A673 (cell line): ENCODE results near the gene LRP1B. TPM values are rescaled to one million over a fixed set of nuclear protein-coding genes. Genes with fewer than 3 reads are reported as not detected.

Experiments
- BruUV-seq: library from RNA; stranded (reverse); fragments of 400-500 nt; replicated peaks from 2 replicates; lab custom pipeline; 2021; lab: Mats Ljungman, UMichigan
- CTCF ChIA-PET: fragments of 300-600 bp; sonication (Branson Sonifier 250); formaldehyde crosslinking; loops from one replicate; lab custom pipeline; 2022; ENCODE audit warnings: antibody characterized with exemption; lab: Charles Lee
- POLR2A ChIA-PET: fragments of 300-600 bp; sonication (Branson Sonifier 250); formaldehyde crosslinking; loops from one replicate; lab custom pipeline; 2022; ENCODE audit warnings: antibody characterized with exemption; ENCODE audit not compliant: low non-redundant PET; lab: Charles Lee
- DNase-seq: peaks from one replicate; pipeline ENCODE4 v3.0.0-alpha.2; 2015; ENCODE audit warnings: low spot score
- H3K27ac ChIP-seq: fragments of 200-600 bp; sonication (generic); 2 replicates; pipeline ENCODE4 v1.5.1; 2016; ENCODE audit warnings: mixed run types, low read depth, mild to moderate bottlenecking, mixed read lengths, antibody characterized with exemption, low read length; ENCODE audit not compliant: poor library complexity, severe bottlenecking
- H3K27me3 ChIP-seq: fragments of 200-600 bp; sonication (generic); replicated peaks from 2 replicates; pipeline ENCODE4 v1.6.1; 2017; ENCODE audit warnings: mixed run types, low read depth, mild to moderate bottlenecking, mixed read lengths, antibody characterized with exemption, low read length; ENCODE audit not compliant: insufficient read depth, poor library complexity
- H3K36me3 ChIP-seq: fragments of 200-600 bp; sonication (generic); 2 replicates; pipeline ENCODE4 v1.6.1; 2016; ENCODE audit warnings: mixed run types, mild to moderate bottlenecking, mixed read lengths, antibody characterized with exemption, low read length; ENCODE audit not compliant: insufficient read depth, poor library complexity, severe bottlenecking
- H3K4me1 ChIP-seq: fragments of 200-600 bp; sonication (generic); 2 replicates; pipeline ENCODE4 v1.6.1; 2017; ENCODE audit warnings: mixed run types, mild to moderate bottlenecking, mixed read lengths, antibody characterized with exemption, low read length; ENCODE audit not compliant: insufficient read depth, poor library complexity, severe bottlenecking
- H3K4me3 ChIP-seq: fragments of 200-600 bp; sonication (generic); 2 replicates; pipeline ENCODE4 v1.5.1; 2016; ENCODE audit warnings: low read depth, mixed run types, mild to moderate bottlenecking, mixed read lengths, low read length; ENCODE audit not compliant: poor library complexity, severe bottlenecking
- H3K9me3 ChIP-seq: fragments of 200-600 bp; sonication (generic); 2 replicates; pipeline ENCODE4 v1.6.1; 2016; ENCODE audit warnings: mixed run types, low read depth, mild to moderate bottlenecking, mixed read lengths, antibody characterized with exemption, low read length; ENCODE audit not compliant: poor library complexity, severe bottlenecking
- CTCF ChIP-seq: fragments of 300-800, 200-600 bp; sonication (generic); conservative IDR thresholded peaks from 2 replicates; pipeline ENCODE4 v1.5.1; 2017; ENCODE audit warnings: low read depth, mild to moderate bottlenecking, antibody characterized with exemption, low read length, moderate library complexity, mixed read lengths
- EZH2 ChIP-seq: fragments of 200-600 bp; sonication (generic); IDR thresholded peaks from 2 replicates; pipeline ENCODE4 v1.6.1; 2017; ENCODE audit warnings: borderline replicate concordance, low read depth, mild to moderate bottlenecking, mixed read lengths, antibody characterized with exemption, low read length; ENCODE audit not compliant: poor library complexity, severe bottlenecking
- intact Hi-C: fragments of 100-400 bp; cut with micrococcal nuclease; formaldehyde crosslinking; loops from one replicate; pipeline ENCODE4 v1.10.0; 2022; ENCODE audit not compliant: unreplicated experiment
- total RNA-seq: library from RNA; stranded (reverse); gene quantifications from 2 replicates; pipeline ENCODE4 v1.2.3, GENCODE V29; 2021

LRP1B gene
- total RNA-seq, 1 experiment from 2014 or later, result 9.9 TPM

- DNase-seq, result peak; percentile 7
- intact Hi-C loops, result no loop called here
- Histone ChIP-seq H3K27ac (no peak overlapping the region), H3K4me1 (no peaks in the 10 kb centered on the region), H3K27me3 (no peaks in the 10 kb centered on the region), H3K36me3 (no peaks in the 10 kb centered on the region), H3K9me3 (no peaks in the 10 kb centered on the region), H3K4me3 (no peak overlapping the region)
- ChIA-PET POLR2A (no interaction called here), CTCF (no interaction called here)
- no TSS peak for BruUV-seq
- TF ChIP-seq EZH2 (no peak), CTCF (no peak)
These were observed 1201.0 kb downstream of the LRP1B start for GRCh38 chr2:140929849-140930248.

- Histone ChIP-seq H3K36me3 (no peaks in the 10 kb centered on the region), H3K27me3 (no peaks in the 10 kb centered on the region), H3K27ac (no peak overlapping the region), H3K4me1 (no peaks in the 10 kb centered on the region), H3K9me3 (no peaks in the 10 kb centered on the region), H3K4me3 (no peak overlapping the region)
- TF ChIP-seq CTCF, result no peak
- intact Hi-C loops, result no loop called here
- no peak for DNase-seq
- no TSS peak for BruUV-seq
- ChIA-PET CTCF (no interaction called here), POLR2A (no interaction called here)
These were observed 1212.4 kb downstream of the LRP1B start for GRCh38 chr2:140918426-140918825.

- H3K4me1 ChIP-seq, result no peaks in the 10 kb centered on the region
- no peaks in the 10 kb centered on the region for H3K9me3 ChIP-seq
- BruUV-seq, result no TSS peak
- intact Hi-C loops, result no loop called here
- H3K36me3 ChIP-seq, result no peaks in the 10 kb centered on the region
- TF ChIP-seq EZH2 (no peak), CTCF (no peak)
- no peak for DNase-seq
- no peaks in the 10 kb centered on the region for H3K27me3 ChIP-seq
- H3K4me3 ChIP-seq, result no peak overlapping the region
- CTCF ChIA-PET, result no interaction called here
- no peak overlapping the region for H3K27ac ChIP-seq
- POLR2A ChIA-PET, result no interaction called here
These were observed 1214.4 kb downstream of the LRP1B start for GRCh38 chr2:140916410-140916809.
